Thymus (tissue), 11 donors: ENCODE measurements around the gene RPS27. TPM values are rescaled to one million over a fixed set of nuclear protein-coding genes. Genes with fewer than 3 reads are reported as not detected.

Experiments
- DNase-seq, 9 donors: peaks; one replicate each; pipeline ENCODE4 v3.0.0-alpha.2; 2013; ENCODE audit warnings: low spot score in 9 of 9, low read depth in 6 of 9, missing footprints in 1 of 9
- H3K27ac ChIP-seq, 2 donors: one replicate each; pipeline ENCODE4 v1.5.1; 2013; ENCODE audit warnings: control low read depth in 1 of 2, low read depth in 1 of 2, low read length in 1 of 2, mild to moderate bottlenecking in 1 of 2, moderate library complexity in 1 of 2
- H3K27me3 ChIP-seq, 2 donors: one replicate each; pipeline ENCODE4 v1.5.1; 2013; ENCODE audit warnings: low read length in 1 of 2; ENCODE audit not compliant: control insufficient read depth in 2 of 2, insufficient read depth in 1 of 2
- H3K36me3 ChIP-seq, 2 donors: one replicate each; pipeline ENCODE4 v1.5.1; 2013; ENCODE audit warnings: low read length in 1 of 2, mild to moderate bottlenecking in 1 of 2, moderate library complexity in 1 of 2; ENCODE audit not compliant: control insufficient read depth in 2 of 2, insufficient read depth in 2 of 2
- H3K4me1 ChIP-seq, 2 donors: one replicate each; pipeline ENCODE4 v1.5.1; 2013; ENCODE audit warnings: low read length in 2 of 2; ENCODE audit not compliant: control insufficient read depth in 2 of 2, insufficient read depth in 2 of 2
- H3K4me3 ChIP-seq, 2 donors: one replicate each; pipeline ENCODE4 v1.5.1; 2013; ENCODE audit warnings: low read length in 2 of 2, control low read depth in 1 of 2, mild to moderate bottlenecking in 1 of 2
- H3K9me3 ChIP-seq, 2 donors: one replicate each; pipeline ENCODE4 v1.5.1; 2013; ENCODE audit warnings: low read length in 1 of 2, mild to moderate bottlenecking in 1 of 2; ENCODE audit not compliant: control insufficient read depth in 2 of 2, insufficient read depth in 1 of 2
- WGBS: extraction: QIAGEN DNeasy Blood & Tissue Kit; methylation state at CpG from one replicate; pipeline ENCODE4 v1.1.7; 2013; 5-methylcytosine and 5-hydroxymethylcytosine counted together
- polyA plus RNA-seq: library from polyadenylated mRNA; stranded (reverse); fragments of 200-250 nt; gene quantifications from one replicate; pipeline ENCODE4 v1.2.3, GENCODE V29; 2013
- total RNA-seq: library from RNA; stranded (reverse); fragments of 120-200 nt; gene quantifications from one replicate; pipeline ENCODE4 v1.2.4, GENCODE V29; 2013
- donor health status: healthy.

RPS27 gene
- total and polyA plus RNA-seq, 2 donors = 10,992 to 16,610 TPM

- peaks cover 9 to 20% of the 10 kb centered on the region in 2 donors for H3K36me3 ChIP-seq
- H3K27ac ChIP-seq = peak overlapping the region; percentile 84 to 88
- H3K27me3 ChIP-seq = no peaks in the 10 kb centered on the region
- 4% methylated on average over 22 of the region's 22 CpGs for WGBS
- H3K4me3 ChIP-seq = peak overlapping the region; percentile 57 to 74
- peaks cover 28 to 56% of the 10 kb centered on the region in 2 donors for H3K4me1 ChIP-seq
- H3K9me3 ChIP-seq = no peaks in the 10 kb centered on the region
- no peak for DNase-seq
Observed at GRCh38 chr1:153963850-153964331, 26.7 kb upstream of the RPS27 start.

DNA sequence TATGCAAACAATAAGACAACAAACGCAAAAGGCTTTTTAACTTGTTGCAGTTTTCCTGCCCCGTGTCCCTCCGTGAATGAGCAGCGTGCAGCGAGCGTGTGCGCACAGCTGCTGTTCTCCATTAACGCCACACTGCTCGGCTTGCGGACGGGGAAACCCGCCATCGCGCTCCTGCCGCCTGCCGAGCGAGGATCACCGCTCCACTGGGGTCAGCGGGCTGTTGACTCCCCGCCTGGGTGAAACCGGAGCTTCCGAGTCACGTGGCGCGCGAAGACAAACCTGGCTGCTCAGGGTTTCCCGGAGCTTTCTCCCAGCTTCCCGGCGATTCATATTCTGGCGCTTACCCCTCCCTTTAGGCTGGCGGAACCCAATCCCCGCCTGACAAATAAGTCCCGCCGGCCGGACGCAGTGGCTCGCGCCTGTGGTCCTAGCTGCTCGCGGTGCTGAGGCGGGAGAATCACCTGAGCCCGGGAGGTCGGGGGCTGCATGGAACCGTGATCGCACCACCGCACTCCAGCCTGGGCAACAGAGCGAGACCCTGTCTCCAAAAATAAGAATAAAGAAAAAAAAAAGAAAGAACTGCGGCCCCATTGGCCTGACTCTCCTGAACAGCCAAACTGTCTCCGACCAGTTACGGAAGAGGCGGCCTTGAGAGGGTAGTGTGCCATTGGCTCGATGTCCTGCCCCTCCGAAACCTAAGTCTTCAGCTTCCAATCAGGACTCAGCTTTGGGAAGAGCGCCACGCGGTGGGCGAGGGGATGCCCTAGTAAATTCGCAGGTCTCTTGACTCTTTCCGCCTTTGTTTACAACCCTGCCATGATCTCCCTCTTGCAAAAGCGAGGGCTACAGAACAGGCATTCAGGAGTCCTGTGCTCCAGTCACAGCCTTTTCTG lies 23.2 kb upstream of the RPS27 start, which contains the start of gene CREB3L4:
Gene CREB3L4 (plus strand): TSS at position 796 of the 893 bp plus-strand sequence. CDS start 624 bp downstream, outside the sequence.
- WGBS = under 1% methylated on average over 60 of the region's 60 CpGs
- DNase-seq = peak; percentile 81 to 98 (median 93)
- peak within 1 kb of the TSS; percentile 85 to 89 for H3K4me3 ChIP-seq
- peak within 1 kb of the TSS; percentile 95 to 97 for H3K27ac ChIP-seq
- H3K36me3 ChIP-seq = peaks cover under 1 to 3% of the 10 kb centered on the region in 2 donors
- H3K27me3 ChIP-seq = no peaks in the 10 kb centered on the region
- no peaks in the 10 kb centered on the region for H3K9me3 ChIP-seq
- peaks cover 22 to 49% of the 10 kb centered on the region in 2 donors for H3K4me1 ChIP-seq

- Histone ChIP-seq H3K27ac (peak overlapping the region; percentile 74 to 97), H3K36me3 (peaks cover 7 to 8% of the 10 kb centered on the region in 2 donors), H3K27me3 (no peaks in the 10 kb centered on the region), H3K9me3 (peaks cover 0 to 1% of the 10 kb centered on the region in 2 donors), H3K4me1 (peaks cover 22 to 43% of the 10 kb centered on the region in 2 donors), H3K4me3 (peak overlapping the region; percentile 85 to 89)
- WGBS = 1% methylated on average over 8 of the region's 8 CpGs
- DNase-seq = no peak
Observed at GRCh38 chr1:153968000-153968363, 22.6 kb upstream of the RPS27 start.

GRCh38 chr1:153968408-153968807 lies 22.2 kb upstream of the RPS27 start:
- H3K4me3 ChIP-seq = peak overlapping the region; percentile 85 to 89
- no peak for DNase-seq
- H3K4me1 ChIP-seq = peaks cover 22 to 42% of the 10 kb centered on the region in 2 donors
- H3K27ac ChIP-seq = peak overlapping the region; percentile 36 to 97
- H3K9me3 ChIP-seq = peaks cover 0 to 1% of the 10 kb centered on the region in 2 donors
- H3K27me3 ChIP-seq = no peaks in the 10 kb centered on the region
- peaks cover 11 to 13% of the 10 kb centered on the region in 2 donors for H3K36me3 ChIP-seq
- 17% methylated on average over 13 of the region's 13 CpGs for WGBS

GRCh38 chr1:153968972-153969371 lies 21.6 kb upstream of the RPS27 start:
- H3K27ac ChIP-seq = no peak overlapping the region
- no peaks in the 10 kb centered on the region for H3K27me3 ChIP-seq
- peaks cover 21 to 38% of the 10 kb centered on the region in 2 donors for H3K4me1 ChIP-seq
- no peak overlapping the region for H3K4me3 ChIP-seq
- H3K9me3 ChIP-seq = peaks cover 0 to 1% of the 10 kb centered on the region in 2 donors
- no peak for DNase-seq
- 94% methylated on average over 2 of the region's 2 CpGs for WGBS
- peaks cover 16 to 18% of the 10 kb centered on the region in 2 donors for H3K36me3 ChIP-seq

GRCh38 chr1:153970346-153970745 lies 20.2 kb upstream of the RPS27 start:
- Histone ChIP-seq H3K4me3 (no peak overlapping the region), H3K9me3 (peaks cover 0 to 1% of the 10 kb centered on the region in 2 donors), H3K4me1 (peaks cover 18 to 31% of the 10 kb centered on the region in 2 donors), H3K36me3 (peaks cover 28 to 29% of the 10 kb centered on the region in 2 donors), H3K27me3 (no peaks in the 10 kb centered on the region), H3K27ac (no peak overlapping the region)
- DNase-seq = no peak
- 98% methylated on average over 2 of the region's 2 CpGs for WGBS

DNA sequence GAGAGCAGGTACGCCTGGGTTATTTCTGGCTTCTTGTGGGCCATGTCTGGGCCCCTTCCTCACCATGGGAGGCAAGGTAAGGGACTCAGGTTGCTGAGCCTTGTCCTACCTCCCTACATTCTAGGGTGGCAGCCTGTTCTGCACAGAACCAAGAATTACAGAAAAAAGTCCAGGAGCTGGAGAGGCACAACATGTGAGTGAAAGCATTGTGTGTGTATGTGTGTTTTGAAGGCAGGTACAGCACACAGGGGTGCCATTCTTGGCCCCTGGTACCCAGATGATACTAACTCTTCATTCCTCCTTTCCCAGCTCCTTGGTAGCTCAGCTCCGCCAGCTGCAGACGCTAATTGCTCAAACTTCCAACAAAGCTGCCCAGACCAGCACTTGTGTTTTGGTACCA lies 17.5 kb upstream of the RPS27 start:
- Histone ChIP-seq H3K4me3 (no peak overlapping the region), H3K27ac (no peak overlapping the region), H3K27me3 (no peaks in the 10 kb centered on the region), H3K4me1 (peaks cover 11 to 31% of the 10 kb centered on the region in 2 donors), H3K36me3 (peaks cover 35 to 36% of the 10 kb centered on the region in 2 donors), H3K9me3 (peaks cover 0 to 1% of the 10 kb centered on the region in 2 donors)
- WGBS = 100% methylated on average over 3 of the region's 3 CpGs
- DNase-seq = no peak

DNA sequence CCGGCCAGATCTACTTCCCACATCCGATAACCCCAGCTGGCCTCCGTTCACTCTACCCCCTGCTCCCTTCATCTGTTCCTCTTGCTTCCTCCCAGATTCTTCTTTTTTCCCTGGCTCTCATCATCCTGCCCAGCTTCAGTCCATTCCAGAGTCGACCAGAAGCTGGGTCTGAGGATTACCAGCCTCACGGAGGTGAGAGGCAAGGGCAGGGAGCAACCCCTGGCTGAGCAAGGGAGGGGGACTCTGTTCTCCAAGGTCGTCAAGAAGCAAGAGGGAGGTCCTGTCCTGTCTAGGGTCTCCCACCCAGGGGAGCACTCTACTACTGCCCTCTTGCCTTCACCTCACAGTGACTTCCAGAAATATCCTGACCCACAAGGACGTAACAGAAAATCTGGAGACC lies 17.0 kb upstream of the RPS27 start:
- Histone ChIP-seq H3K27me3 (no peaks in the 10 kb centered on the region), H3K27ac (no peak overlapping the region), H3K4me3 (no peak overlapping the region), H3K4me1 (peaks cover 10 to 30% of the 10 kb centered on the region in 2 donors), H3K9me3 (peaks cover 0 to 1% of the 10 kb centered on the region in 2 donors), H3K36me3 (peaks cover 35 to 36% of the 10 kb centered on the region in 2 donors)
- 97% methylated on average over 7 of the region's 7 CpGs for WGBS
- DNase-seq = no peak

DNA sequence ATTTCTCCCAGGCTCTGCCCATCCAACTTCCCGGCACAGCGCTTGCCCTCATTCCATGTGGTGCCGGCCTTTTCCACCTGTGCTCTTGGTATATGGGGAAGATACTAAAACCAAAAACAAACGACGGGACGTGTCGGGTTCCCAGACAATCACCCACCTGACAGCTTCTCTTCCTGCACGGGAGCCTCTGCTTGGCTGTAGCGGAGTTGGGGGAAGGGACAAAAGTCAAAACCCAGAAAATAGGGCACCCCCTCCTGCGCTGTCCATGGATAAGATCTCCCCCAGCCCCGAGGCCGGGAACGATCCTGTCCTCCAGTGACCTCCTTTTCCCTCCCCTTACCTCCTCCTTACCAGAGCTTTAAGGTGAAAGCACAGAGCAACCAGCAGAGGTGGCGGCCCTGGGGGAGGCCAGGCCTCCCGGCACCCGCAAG lies 13.7 kb upstream of the RPS27 start:
- Histone ChIP-seq H3K4me3 (peak overlapping the region; percentile 93 to 98), H3K9me3 (peaks cover 0 to 1% of the 10 kb centered on the region in 2 donors), H3K27ac (peak overlapping the region; percentile 77 to 92), H3K4me1 (peaks cover 6 to 24% of the 10 kb centered on the region in 2 donors), H3K36me3 (peaks cover 35 to 36% of the 10 kb centered on the region in 2 donors), H3K27me3 (no peaks in the 10 kb centered on the region)
- WGBS = 2% methylated on average over 16 of the region's 16 CpGs
- DNase-seq = no peak
